Measurements from ENCODE around the gene AKAP4.

Gene AKAP4, protein sequence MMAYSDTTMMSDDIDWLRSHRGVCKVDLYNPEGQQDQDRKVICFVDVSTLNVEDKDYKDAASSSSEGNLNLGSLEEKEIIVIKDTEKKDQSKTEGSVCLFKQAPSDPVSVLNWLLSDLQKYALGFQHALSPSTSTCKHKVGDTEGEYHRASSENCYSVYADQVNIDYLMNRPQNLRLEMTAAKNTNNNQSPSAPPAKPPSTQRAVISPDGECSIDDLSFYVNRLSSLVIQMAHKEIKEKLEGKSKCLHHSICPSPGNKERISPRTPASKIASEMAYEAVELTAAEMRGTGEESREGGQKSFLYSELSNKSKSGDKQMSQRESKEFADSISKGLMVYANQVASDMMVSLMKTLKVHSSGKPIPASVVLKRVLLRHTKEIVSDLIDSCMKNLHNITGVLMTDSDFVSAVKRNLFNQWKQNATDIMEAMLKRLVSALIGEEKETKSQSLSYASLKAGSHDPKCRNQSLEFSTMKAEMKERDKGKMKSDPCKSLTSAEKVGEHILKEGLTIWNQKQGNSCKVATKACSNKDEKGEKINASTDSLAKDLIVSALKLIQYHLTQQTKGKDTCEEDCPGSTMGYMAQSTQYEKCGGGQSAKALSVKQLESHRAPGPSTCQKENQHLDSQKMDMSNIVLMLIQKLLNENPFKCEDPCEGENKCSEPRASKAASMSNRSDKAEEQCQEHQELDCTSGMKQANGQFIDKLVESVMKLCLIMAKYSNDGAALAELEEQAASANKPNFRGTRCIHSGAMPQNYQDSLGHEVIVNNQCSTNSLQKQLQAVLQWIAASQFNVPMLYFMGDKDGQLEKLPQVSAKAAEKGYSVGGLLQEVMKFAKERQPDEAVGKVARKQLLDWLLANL

DNA sequence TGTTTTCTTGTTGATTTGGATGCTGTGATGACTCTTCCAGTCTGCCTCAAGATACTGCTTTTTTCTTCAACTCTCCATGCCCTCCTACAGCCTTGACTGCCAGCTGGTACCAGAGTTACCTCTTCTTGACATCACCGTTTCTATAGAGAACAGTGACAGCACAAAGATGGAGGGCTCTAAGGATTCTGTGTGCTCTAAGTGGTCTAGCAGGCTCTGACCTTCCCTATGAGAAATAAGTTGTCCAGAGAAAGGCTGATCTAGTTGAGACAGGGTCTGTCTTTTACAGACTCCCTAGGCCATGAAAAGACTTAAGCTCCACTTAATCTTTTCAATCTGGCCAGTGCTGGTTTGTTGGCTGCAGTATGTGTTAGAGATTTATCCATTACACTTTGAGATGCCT is at the start of gene AKAP4:
TSS of gene AKAP4 (minus strand) at position 101 of the 400 bp plus-strand sequence. CDS start 118 bp downstream, outside the sequence.
- DNase-seq, result no peak

DNA sequence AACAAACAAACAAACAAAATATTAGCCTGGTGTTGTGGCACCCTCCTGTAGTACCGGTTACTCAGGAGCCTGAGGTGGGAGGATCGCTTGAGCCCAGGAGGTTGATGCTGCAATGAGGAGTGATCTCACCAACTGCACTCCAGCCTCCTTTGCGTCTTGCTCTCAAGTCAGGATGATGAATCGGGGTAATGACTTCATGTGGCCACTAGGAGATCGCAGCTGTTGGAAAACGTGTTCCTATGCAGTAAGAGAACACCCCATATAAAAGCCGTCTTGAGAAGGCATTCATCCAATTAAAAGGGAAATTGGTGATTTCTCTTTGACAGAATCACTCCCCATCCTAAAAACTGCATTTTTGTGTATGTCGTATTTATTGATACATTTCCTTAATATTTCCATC is 10.7 kb upstream of the AKAP4 start:
- no peak for DNase-seq

DNA sequence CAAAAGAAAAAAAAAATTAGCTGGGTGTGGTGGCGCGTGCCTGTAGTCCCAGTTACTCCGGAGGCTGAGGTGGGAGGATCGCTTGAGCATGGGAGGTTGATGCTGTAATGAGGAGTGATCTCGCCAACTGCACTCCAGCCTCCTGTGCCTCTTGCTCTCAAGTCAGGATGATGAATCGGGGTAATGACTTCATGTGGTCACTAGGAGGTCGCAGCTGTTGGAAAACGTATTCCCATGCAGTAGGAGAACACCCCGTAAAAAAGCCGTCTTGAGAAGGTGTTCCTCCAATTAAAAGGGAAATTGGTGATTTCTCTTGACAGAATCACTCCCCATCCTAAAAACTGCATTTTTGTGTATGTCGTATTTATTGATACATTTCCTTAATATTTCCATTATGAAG is 5.9 kb upstream of the AKAP4 start:
- DNase-seq, result no peak

DNA sequence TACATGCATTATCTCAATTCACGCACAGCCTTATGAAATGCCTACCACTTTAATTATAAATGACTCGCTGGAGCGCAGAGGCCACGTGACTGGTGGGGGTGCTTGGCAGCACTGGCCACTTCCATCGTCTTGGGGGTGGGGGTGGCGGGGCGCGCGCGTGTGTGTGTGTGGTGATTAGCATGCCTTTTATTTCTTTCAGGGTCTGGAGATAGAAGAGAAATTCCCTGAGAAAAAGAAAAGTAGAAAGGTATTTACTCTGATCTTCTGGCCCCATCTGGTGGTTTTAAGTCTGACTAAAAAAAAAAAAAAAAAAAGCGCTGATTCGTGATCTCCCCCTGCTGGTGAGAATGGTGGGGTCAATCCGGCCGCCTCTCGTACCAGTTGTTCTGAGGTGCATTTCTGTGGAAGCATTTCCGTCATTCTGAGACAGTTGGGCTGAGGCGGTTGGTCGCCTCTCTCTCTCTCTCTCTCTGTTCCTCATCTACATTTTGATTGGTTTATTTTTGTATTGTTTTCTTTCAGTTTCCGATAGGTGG is 3.6 kb upstream of the AKAP4 start, which contains the start of gene CCNB3:
TSS of gene CCNB3 (plus strand) at position 402 of the 536 bp plus-strand sequence. CDS start 80,399 bp downstream, outside the sequence.
- peak; percentile 44 for DNase-seq

DNA sequence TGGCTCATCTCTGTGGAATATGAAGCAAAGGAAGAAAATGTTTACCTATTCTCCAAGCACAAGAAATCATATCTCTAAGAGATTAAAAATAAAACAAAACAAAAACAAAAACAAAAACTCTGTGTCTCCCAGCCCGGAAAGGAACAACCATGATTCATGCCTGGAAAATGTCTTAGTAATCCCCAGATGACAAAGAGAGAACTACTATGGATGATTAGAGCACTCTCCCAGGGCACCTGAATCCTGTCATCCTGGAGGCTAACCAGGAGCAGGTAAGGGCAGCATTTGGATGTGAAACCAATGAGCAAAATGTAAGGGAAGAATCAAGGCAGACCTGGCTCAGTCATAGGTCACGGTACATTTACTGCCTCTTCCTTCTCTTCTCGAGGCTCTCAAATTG is 1.7 kb upstream of the AKAP4 start:
- no peak for DNase-seq

DNA sequence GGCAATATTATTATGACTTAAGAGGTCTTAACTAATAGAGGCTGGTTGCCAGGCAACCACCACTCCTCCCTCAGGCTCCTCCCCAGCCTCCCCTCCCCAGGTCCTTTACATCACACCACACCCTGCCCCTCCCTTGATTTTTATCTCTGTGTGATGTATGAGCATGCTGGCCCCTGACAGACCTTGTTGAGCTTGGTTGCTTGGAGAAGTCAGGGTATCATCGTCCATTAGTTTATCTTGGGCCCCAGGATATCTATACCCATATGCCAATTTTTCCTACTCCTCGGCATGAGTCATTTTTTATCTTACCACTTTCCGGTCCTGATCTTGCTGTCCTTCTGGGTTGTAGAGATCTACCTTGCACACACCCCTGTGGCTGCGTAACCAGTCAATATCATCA is 2.5 kb downstream of the AKAP4 start:
- no peak for DNase-seq

DNA sequence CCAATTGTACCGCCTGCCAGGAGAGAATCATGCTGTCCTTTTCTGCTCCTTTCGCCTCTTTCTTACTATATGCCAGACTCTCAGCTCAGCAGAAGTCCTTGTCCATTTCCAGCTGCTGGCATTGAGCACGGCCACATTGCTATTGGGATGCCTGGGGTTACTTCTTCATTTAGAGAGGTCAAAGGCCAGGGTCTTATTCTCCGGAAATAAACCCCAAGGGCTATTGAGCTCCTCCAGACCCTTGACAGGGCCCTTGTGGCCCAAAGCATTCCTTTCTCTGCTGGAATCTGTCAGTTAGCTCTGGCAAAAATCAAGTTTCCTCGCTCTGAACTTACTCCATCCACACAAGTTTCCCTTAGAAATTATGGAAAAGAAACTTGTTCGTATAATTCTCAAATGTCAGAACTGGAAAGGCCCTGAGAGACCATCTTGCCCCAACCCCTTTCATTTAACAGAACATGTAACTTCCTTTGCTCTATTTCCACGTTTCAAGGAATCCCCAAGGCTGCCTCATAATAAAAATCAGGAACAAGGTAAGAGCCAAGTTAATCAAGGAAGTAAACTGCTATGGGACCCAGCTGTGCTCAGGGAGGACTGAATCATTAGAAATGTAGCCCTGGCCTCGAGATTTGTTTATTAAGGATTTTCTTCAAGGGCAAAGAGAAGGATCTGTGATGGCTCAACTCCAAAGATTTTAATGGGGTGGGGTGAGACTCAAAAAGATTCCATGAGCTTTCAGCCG is 11.8 kb downstream of the AKAP4 start:
- no peak for DNase-seq

DNA sequence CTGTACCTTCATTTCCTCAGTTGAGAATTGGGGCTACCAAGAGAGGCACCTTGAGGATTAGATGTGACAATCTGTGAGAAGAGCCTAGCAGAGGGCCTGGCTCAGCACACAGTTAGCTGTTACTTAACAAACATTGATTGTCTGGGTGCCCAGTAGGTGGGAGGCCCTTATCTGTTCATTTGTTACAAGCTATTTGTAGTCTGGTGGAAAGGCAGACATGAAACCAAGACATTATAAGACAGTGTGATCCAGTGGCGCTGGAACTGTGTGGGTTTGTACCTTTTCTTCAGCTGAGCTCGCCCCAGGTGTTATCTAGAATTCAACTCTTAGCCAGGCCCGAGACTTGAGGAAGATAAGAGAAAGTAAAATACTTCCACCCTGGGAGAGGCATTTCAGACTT is 16.9 kb downstream of the AKAP4 start:
- DNase-seq, result no peak

DNA sequence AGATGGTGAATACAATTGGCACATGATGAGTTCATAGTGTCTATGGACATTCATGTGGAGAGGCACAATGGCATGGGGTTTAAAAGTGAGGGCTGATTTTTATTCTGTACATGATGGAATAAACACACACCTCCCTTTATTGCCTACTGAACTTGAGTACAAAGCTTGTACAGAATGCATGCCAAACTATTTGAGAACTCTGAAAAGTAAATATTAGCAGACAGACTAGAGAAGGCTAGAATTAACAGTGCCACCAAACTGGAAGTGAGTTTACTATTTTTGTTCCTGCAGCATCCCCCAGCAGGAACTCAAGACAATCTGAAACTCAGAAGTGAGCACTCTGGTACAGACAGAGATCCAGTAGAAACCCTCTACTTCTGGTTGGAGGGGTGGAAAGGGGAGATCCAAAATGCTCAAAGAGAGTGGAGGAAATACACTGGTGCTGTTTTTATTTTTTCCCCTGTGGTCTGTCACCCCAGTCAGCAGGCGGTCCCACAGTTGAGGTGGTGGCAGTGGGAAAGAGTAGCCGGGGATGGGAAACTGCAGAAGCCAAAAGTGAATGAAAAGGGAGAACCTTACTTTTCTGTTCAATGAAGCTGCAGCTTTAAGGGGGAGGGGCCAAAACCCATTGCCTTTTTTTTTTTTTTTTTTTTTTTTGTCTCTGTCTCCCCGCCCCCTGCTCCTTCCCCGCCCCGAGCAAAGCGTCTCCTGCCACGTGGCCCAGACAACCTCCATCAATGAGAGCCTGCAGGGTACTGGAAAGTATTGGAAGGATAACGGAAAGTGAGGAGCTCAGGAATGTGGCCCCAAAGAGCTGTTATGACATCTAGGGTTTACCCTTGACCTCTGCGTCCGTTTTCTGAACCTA is 20.5 kb downstream of the AKAP4 start:
- no peak for DNase-seq

DNA sequence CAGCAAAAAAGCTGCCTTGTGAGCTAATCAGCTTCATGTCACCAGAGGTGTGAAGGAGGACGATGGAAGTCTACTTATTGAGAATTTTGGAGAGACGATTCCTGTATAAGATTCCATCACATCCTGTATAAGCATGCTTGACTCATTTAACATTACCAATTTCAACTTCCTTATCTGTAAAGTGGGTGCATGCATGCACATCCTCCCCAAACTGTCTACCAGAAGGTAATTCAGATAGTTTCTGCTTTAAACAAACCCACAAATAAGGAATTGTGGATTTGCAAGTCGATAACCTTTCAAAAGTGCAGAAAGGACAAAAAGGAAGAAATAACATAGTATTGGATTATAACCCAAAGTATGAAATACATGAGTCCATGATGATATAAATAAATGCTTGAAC is 31.1 kb downstream of the AKAP4 start:
- no peak for DNase-seq

DNA sequence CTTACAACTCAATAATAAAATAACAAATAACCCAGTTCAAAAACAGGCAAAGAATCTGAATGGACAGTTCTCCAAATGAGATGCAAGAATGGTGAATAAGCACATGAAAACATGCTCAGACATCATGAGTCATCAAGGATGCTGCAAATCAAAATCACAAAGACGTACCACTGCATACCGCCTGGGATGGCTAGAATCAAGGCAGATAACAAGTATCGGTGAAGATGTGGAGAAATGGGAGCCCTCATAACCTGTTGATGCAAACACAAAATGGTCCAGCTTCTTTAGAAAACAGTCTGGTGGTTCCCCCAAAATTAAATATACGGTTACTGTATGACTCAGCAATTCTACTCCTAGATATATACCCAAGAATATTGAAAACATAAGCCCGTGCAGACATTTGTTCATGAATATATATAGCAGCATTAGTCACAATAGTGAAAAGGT is 32.5 kb downstream of the AKAP4 start:
- no peak for DNase-seq

DNA sequence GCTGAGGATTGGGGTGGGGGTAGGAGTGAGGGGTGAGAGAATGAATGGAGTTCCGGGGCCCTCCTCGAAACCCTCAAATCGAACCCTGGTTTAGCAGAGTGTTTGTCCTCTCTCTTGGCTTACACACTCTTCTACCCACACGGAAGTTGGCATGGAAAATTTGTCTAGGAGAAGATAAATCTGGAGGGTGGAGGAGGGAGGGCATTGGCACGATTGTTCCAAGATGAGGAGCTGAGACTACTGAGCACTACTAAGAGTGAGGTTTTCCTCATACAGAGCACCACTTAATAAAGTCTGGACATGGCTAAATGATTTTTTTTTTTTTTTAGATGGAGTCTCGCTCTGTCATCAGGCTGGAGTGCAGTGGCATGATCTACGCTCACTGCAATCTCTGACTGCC is 33.4 kb downstream of the AKAP4 start:
- no peak for DNase-seq

DNA sequence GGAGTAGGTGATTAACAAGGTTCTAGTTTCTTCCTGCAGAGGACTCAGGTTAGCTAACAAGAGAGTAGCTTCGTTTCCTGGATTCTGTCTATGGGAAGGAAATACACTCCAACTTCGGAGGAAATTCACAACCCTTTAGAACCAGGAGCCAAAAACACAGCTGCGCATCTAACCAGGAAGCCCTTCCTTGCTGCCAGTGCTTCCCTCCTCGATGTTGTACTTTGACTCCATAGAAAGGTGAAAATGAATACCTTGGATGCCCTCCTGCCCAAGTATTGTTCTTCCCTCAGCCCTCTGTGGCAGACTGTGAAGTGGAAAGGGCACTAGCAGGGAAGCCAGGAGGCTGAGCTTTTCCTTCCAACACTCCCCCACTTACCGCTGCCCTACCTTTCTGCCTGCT is 35.1 kb downstream of the AKAP4 start:
- DNase-seq, result no peak

DNA sequence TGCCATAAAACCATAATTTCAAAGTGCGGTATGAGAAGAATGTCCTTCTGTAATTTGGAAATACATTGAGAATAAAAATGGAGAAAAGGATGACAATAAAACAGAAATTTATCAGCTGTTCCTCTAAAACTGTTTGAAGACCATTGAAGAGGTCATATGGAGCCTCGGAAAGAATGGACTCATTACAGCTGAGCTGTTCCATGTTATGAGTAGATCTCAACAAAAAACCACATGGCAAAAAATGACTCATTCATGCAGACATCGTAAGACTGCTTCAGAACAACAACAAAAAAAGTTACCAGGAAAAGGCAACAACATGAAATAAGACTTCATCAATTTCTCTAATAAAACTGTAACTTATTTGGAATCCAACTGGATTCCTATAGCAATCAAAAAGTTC is 39.7 kb downstream of the AKAP4 start:
- DNase-seq, result no peak

DNA sequence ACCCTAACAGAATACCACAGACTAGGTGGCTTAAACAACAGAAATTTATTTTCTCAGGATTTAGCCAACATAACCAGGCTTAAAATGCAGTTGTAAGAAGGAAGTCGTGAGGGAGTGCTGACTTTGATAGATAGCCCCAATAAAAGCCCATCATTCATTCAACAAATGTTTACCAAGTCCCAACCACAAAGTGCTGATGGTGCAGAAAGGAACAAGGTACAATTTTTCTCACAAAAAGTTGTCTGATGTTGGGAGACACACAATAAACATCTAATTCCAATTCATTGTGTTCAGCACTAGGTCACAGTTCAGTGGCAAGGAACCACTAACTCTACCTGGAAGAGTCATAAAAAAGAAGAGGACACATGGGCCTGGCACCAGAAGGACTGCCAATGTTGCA is 42.2 kb downstream of the AKAP4 start:
- peak; percentile 20 for DNase-seq

DNA sequence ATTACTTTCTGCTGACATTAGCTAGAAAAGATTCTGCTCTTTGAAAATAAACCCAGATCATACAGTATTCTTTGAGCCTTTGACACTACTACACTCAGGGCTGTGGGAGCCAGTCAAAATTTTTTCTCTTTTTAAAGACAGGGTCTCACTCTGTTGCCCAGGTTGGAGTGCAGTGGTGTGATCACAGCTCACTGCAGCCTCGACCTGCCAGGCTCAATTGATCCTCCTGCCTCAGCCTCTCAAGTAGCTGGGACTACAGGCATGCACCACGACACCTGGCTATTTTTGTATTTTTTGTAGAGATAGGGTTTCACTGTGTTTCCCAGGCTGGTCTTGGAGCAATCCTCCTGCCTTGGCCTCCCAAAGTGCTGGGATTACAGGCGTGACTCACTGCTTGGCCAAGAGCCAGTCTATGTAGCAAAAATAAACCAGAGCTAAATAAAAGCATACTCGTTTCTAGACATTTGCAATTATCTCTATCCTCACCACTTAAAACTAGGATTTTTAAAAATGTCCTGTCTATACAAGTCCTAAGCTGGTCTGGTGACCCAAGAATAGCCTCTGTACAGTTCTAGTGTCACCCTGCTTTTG is 43.2 kb downstream of the AKAP4 start:
- DNase-seq, result no peak

DNA sequence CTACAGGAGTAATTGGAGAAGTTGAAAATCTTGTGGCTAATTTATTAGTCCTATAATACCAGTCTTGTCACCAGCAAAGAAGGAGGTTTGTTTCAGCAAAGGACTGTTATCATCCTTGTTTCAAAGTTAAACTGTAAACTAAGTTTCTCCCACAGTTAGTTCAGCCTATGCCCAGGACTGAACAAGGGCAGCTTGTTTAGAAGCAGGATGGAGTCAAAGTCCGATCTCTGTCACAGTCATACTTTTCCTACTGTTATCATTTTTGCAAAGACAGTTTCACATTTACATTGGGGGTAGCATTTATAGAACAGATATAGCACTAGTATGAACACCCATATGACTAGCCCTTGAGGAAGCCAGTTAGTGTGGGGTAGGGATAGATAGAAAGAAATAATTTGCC is 46.4 kb downstream of the AKAP4 start:
- no peak for DNase-seq

DNA sequence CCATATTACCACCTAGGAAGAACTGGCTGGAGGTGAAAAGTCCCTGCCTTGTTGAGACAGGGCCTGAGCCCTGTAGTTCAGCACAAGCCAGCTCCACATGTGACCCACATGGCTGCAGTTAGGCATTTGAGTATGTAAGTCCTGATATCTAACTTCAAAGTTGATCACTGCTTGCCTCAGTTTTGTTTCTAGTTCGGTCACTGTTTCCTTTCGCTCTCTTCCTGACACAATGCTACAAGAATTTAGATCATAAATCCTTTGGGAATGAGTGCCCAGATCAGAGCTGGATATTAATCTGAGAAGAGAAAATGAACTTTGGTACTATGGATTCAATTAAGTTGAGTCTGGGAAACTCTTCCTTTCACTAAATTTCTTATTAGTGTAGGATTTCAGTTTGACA is 48.4 kb downstream of the AKAP4 start:
- DNase-seq, result no peak

DNA sequence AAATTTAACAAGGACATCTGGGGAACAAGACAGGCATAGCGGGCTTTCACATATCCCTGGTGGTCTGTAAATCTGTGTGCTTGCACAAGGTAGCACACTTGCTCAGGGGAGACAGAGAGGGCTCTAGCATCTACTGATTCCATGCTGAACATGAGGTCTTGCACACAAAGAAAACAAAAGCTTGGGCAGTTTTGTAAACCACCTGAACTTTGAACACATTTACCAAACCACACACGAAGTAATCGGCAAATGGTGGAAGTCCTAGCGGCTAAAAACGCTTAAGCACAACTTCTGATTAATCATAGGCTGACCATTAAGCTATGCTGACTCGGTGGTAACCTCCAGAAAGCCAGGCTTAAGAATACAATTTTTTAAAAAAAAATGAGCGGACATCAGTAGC is 52.8 kb downstream of the AKAP4 start:
- no peak for DNase-seq
